Epithelial cell of proximal tubule (primary cell): ENCODE results near the gene ABHD8. TPM values are rescaled to one million over a fixed set of nuclear protein-coding genes. Genes with fewer than 3 reads are reported as not detected.
A peak's percentile ranks its signal among the peaks of the same experiment; 100 is the strongest.

Source experiments
- DNase-seq: peaks from one replicate; pipeline ENCODE4 v3.0.0-alpha.2; 2011; ENCODE audit warnings: low read depth
- H3K4me3 ChIP-seq: 2 replicates; pipeline ENCODE4 v1.5.1; 2011; ENCODE audit warnings: low read depth, mild to moderate bottlenecking, low read length
- CTCF ChIP-seq: conservative IDR thresholded peaks from 2 replicates; pipeline ENCODE4 v1.5.1; 2012; ENCODE audit warnings: low read depth, mild to moderate bottlenecking, low read length
- total RNA-seq: library from RNA; depleted of rRNA; stranded (reverse); fragments of >200 nt; gene quantifications from 2 replicates; pipeline ENCODE4 v1.2.3, GENCODE V29; 2015

Gene ABHD8
- total RNA-seq, 1 donor from 2014 or later, result 10.3 TPM

- TF ChIP-seq CTCF, result no peak
- H3K4me3 ChIP-seq, result peak overlapping the region; percentile 77
- no peak for DNase-seq
Observed at GRCh38 chr19:17333611-17334413, 30.6 kb upstream of the ABHD8 start.

GRCh38 chr19:17332677-17333581, 29.7 kb upstream of the ABHD8 start:
- no peak overlapping the region for H3K4me3 ChIP-seq
- no peak for TF ChIP-seq CTCF
- no peak for DNase-seq

DNA sequence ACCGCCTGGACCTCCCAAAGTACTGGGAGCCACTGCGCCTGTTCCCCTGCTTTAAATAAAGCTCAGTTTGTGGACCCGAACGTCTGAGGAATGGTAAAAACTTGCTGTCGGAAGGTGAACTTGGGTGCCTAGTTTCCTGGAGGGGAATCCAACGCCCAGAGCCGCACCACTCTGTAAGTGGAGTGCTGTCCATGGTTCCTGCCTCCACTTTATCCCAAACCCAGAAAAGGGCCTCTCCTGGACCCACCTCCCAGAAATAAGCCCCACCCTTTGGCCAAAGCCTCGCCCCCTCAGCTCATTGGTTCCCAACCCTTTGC, 29.1 kb upstream of the ABHD8 start:
- no peak overlapping the region for H3K4me3 ChIP-seq
- no peak for TF ChIP-seq CTCF
- DNase-seq, result no peak

DNA sequence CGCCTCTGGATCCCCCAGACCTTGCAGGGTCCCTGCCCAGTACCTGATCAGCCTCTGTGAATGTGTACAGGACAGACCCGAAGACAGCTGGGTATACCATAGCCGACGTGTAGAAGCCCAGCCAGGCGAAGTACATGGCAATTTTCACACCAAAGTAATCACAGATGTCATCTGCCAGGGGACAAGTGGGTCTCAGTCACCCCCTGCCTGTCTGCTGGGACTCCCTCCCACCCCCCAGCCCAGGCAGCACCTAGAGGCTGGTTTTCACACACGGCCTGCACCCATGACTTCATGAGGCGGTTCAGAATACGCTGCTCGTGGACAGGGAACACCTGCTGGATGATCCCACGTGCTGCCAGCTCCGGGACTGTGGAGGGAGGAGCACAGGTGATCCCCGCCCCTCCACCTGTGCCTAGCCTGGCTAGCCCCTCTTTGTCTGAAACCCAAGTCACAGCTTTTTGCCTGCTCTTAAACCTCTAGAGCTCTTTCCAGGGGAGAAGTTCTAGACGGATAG, 27.9 kb upstream of the ABHD8 start:
- no peak for DNase-seq
- H3K4me3 ChIP-seq, result no peak overlapping the region
- TF ChIP-seq CTCF, result no peak

DNA sequence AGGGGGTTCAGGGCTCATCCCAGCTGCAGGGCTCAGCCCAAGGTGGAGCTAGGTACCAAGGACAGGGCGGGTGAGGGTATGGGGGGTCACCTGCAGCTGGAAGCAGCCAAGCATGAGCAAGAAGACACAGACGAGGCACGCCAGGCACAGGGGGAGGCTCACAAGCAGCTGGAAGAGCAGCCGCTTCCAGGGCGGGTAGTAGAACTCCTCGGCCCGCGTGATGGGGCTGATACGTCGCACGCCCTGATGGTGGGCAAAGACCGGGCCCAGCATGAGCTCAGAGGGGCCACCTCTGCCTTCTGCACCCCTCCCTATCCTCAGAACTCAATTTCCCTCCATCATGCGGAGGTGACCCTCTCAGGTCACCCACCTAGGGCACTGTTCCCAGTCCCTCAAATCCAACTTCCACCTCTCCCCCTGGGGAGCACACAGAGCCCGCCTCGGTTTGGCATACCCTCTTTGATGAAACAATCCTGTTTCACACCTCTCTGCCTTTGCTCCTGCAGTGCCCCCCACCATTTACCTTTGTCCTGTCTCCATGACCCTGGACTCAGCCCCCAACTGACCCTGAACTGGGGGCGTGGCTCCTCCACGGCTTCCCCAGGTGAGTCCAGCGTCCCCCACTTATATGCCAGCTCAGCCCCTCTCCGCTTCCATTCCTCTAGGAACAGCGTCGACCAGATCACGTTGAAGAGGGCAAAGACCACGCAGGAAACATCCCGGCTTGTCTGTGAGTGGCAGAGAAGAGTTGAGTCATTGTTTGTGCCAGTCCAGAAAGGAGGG, 27.2 kb upstream of the ABHD8 start:
- TF ChIP-seq CTCF, result no peak
- DNase-seq, result no peak
- no peak overlapping the region for H3K4me3 ChIP-seq

GRCh38 chr19:17329366-17330261, 26.4 kb upstream of the ABHD8 start:
- TF ChIP-seq CTCF, result no peak
- no peak for DNase-seq
- no peak overlapping the region for H3K4me3 ChIP-seq
